Transverse colon (tissue), 4 donors: ENCODE results near the gene RESP18.

Source experiments
- EP300 ChIP-seq: sonication (generic); formaldehyde crosslinking; IDR thresholded peaks from one replicate; pipeline ENCODE4 v1.6.1; 2017; ENCODE audit warnings: antibody characterized with exemption, low read depth
- POLR2A ChIP-seq: fragments of 450-650 bp; IDR thresholded peaks from one replicate; pipeline ENCODE4 v1.6.1; 2016; ENCODE audit warnings: antibody characterized with exemption, mild to moderate bottlenecking, moderate library complexity
- POLR2AphosphoS5 ChIP-seq, 3 donors: sonication (generic); formaldehyde crosslinking; IDR thresholded peaks; one replicate each; pipeline ENCODE4 v1.6.1; 2016; ENCODE audit warnings: antibody characterized with exemption in 3 of 3
- TF ChIP-seq, protein P1 (sequence below), 5 experiments: fragments of 200-600 bp in 3 of 5; fragments of 450-650 bp in 2 of 5; sonication (generic) in 3 of 5; IDR thresholded peaks; 1 replicate in 2 of 5; 2 replicates in 3 of 5; pipeline ENCODE4 v1.5.1; 2016 to 2017; ENCODE audit warnings: antibody characterized with exemption in 5 of 5, inconsistent platforms in 3 of 5, mild to moderate bottlenecking in 2 of 5, moderate library complexity in 1 of 5

DNA sequence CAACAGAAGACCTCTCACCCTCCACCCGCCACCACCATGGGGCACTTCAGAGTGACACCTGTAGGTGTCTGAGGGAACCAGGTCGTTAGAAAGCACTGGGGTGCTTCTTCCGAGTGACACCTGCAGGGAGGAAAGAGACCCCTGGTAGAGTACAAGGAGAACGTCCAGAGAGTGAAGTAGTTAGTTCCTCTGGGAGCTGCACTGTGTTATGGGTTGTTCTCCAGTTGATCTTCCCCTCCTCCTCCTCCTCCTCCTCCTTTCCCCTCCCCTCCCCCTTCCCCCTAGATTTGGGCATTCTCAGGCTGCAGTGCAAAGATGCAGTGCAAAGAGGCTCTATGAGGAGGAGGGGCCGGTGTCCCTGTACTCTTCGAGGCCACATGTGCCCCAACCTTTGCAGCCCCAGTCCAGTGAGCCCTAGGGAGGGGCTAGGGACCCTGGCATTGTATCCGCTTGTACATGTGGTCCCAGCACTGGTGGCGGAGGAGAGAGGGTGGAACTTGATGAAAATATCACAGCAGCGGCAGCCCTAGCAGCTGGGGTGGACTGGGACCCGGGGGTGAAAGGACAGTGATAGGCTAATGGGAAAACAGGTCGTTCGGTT, 52.5 kb downstream of the RESP18 start:
- TF ChIP-seq, protein P1, sequence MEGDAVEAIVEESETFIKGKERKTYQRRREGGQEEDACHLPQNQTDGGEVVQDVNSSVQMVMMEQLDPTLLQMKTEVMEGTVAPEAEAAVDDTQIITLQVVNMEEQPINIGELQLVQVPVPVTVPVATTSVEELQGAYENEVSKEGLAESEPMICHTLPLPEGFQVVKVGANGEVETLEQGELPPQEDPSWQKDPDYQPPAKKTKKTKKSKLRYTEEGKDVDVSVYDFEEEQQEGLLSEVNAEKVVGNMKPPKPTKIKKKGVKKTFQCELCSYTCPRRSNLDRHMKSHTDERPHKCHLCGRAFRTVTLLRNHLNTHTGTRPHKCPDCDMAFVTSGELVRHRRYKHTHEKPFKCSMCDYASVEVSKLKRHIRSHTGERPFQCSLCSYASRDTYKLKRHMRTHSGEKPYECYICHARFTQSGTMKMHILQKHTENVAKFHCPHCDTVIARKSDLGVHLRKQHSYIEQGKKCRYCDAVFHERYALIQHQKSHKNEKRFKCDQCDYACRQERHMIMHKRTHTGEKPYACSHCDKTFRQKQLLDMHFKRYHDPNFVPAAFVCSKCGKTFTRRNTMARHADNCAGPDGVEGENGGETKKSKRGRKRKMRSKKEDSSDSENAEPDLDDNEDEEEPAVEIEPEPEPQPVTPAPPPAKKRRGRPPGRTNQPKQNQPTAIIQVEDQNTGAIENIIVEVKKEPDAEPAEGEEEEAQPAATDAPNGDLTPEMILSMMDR (IDR thresholded peaks at IDR 0.05), result peak in 3 of 5 experiments; percentile 8 to 34 (median 20)
- no peak for TF ChIP-seq POLR2A
- no peak for TF ChIP-seq POLR2AphosphoS5 (IDR thresholded peaks at IDR 0.05)
- no peak for TF ChIP-seq EP300
